COLO668 (cell line): Measurements from ENCODE around the gene OSTF1.

Experiments
- DNase-seq: peaks from one replicate; lab custom pipeline; 2025; ENCODE audit not compliant: unreplicated experiment; lab: John Stamatoyannopoulos, UW

The OSTF1 gene

GRCh38 chr9:75117564-75117963, 29.2 kb downstream of the OSTF1 start:
- no peak for DNase-seq

- no peak for DNase-seq
Observed at GRCh38 chr9:75120686-75121085, 32.4 kb downstream of the OSTF1 start.

DNA sequence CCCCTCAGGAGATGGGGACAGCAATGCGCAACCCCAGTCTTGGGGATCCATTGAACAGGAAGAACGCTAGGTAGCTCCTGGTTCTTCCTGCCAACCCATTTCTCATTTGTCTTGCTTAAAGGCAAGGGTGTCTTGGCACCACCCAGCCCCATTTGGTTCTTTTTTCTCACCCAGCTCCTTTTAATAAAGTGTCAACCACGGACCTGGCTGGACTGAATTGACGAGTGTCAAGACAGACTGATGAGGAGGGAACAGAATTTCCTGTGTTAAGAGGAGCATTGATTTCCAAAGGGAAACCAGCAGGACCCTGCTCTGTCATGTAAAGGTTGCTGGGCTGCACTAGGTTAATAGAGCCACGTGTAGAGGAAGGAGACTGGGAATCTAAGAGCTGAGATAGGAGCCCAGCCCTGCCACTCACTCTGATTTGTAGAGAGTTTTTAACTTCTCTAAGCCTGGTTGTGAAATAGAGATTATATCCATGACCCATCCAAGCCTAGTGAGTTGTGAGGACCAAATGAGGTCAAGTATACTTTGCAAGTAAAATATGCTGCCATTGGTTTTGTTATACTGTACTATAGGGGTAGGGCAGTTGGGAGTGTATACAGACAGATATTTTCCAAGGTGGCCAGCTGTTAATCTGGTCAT, 33.7 kb downstream of the OSTF1 start:
- DNase-seq = no peak

DNA sequence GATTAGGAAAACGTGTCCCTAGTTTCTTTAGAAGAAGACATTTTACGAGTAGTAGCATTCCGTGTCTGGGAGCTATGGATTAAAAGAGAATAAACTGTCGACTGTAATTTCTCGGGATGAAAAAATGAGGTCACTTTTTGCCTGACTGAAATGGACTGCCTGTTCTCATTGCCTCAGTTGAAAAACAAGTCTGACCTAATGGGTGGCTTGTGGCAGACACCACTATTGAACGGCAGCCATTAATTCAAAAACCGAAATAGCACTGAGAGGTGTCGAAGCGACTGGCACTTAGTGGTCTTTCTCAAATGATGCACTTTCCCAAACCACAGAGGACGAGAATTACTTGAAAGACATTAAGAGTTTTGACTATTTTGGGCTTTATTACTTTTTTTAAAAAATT, 35.4 kb downstream of the OSTF1 start:
- no peak for DNase-seq

DNA sequence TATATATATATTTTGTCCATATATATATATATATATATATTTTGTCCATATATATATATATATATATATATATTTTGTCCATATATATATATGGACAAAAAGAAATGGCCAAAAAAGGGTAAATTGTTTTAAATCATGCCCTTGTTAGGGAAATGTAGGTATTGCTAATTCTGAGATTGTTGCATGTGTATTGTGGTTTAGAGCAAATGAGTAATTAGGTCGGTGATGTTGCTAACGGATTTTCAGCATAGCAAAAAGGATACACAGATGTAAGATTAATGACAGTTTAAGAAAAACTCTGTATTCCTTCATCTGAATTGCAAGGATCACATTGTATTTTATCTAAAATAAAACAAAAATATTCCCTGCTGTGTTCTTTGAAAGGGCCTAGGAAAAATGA, 40.2 kb downstream of the OSTF1 start:
- DNase-seq = no peak

- no peak for DNase-seq
Observed at GRCh38 chr9:75130172-75130571, 41.9 kb downstream of the OSTF1 start.

- DNase-seq = no peak
Observed at GRCh38 chr9:75130621-75131230, 42.4 kb downstream of the OSTF1 start.

DNA sequence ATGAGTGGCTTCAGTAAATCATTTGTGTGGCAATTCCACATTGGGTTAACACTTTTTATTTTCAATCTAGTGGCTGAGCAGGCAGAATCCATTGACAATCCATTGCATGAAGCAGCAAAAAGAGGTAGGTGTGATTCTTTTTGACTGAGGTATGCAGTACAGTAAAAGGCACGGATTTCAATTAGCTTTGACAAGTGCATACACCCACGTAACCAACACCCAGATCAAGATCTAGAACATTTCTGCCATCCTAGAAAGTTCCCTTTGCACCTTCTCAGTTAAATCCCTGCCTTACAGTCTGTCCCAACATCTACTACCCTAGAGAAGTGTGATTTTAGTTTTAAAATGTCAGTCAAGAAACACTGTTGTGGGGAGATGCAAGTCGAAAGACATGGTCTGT, 43.4 kb downstream of the OSTF1 start:
- no peak for DNase-seq

DNA sequence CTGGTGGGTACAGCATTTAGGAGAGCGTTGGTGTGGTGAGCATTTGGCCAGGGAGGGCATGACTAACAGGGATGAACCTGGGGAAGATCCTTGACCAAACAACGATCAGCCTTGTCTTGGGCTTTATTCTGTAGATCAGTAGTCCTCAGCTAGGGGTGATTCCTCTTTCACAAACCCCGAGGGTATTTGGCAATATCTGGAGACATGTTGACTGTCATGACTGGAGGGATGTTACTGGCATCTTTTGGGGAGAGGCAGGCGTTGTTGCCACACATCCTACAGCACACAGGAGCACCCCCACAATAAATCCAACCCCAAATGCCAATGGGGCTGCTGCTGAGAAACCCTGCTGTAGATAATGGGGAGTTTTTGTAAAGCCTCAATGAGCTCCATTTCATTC, 43.9 kb downstream of the OSTF1 start:
- no peak for DNase-seq

DNA sequence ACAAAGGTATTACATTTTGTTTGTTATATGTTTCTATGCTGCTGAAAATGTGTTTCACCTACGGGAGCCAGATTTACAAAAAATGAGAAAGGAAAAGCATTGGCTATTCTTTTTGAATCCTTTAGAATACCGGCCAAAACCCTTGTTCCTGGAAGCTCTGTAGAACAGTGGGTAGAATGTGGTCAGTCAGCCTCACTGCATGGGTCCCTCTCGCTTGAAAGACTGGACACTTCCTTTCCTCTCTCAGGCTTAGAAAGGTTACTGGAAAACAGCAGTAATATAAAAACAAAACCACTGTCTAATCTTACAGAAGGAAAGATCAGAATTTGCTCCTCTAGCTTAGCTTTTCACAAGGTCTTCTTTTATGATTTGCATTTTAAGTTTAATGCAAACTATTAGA, 45.1 kb downstream of the OSTF1 start:
- DNase-seq = no peak

GRCh38 chr9:75134495-75134894, 46.2 kb downstream of the OSTF1 start:
- no peak for DNase-seq

DNA sequence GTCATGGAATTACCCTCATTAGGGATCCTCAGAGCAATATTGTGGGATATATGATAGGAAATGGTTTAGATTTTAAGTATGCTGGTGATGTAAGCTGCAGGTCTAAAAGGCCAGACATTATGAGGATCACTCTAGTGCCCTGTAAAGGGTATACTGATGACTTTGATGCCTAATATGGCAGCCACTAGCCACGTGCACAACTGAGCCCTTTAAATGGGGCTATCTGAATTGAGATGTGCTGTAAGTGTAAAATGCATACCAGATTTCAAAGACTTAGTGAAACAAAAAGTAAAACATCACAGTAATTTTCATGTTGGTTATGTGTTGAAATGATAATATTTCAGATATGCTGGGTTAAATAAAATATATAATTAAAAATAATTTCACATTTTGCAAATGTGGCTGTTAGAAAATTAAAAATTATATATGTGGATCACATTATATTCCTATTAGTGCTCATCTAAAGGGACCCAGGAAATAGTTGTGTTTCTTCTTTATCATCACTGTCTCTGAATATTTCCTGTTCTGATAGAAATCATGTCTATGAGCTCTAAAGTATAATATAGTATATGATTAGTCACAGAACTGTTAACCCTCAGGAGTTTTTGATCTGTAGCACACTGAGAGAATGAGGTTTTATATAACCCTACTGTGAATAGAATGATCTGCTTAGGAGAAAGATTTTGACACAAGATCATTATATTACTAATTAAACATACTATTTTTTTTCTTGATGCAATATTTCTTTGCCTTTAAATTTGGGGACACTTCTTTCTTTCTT, 50.1 kb downstream of the OSTF1 start:
- no peak for DNase-seq

GRCh38 chr9:75139201-75139600, 50.9 kb downstream of the OSTF1 start:
- no peak for DNase-seq

DNA sequence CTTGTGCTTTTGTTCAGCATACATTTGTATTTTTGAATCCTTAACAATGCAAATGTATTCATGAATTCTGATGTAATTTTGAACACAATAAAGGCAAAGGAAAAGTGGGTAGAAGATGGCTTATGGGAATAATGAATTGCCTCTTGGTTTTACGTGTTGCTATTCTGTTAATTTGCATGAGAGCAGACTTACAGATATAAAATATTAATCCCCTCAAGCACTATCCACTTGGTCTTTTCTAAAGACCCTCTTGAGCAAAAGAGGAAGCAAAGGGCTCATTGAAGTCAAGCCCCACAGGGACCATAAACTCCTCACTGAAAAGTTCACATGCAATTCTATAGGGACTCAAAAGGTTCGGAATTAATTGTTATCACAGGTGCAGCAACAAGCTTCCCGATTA, 51.9 kb downstream of the OSTF1 start:
- DNase-seq = no peak

DNA sequence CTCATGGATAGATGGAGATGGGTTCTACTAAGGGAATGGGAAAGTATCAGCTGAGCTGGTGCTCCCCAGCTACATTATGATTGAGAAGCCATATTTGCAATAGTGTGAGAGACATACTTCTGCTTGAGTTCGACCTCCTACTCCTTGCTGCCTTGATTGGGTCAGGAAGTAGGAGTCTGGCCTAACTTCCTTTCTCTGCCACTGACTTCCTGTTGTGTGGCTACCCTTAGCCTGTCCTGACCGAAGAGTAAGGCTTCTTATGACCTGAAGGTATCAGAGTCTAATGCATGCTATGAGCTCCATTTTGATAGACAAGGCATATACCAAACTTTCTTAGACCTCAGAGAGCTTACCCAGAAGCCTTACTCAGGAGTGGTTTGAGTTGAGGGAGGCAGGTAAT, 53.9 kb downstream of the OSTF1 start:
- DNase-seq = no peak

GRCh38 chr9:75146229-75146628, 57.9 kb downstream of the OSTF1 start:
- DNase-seq = no peak

- DNase-seq = no peak
Observed at GRCh38 chr9:75147638-75148037, 59.3 kb downstream of the OSTF1 start.

DNA sequence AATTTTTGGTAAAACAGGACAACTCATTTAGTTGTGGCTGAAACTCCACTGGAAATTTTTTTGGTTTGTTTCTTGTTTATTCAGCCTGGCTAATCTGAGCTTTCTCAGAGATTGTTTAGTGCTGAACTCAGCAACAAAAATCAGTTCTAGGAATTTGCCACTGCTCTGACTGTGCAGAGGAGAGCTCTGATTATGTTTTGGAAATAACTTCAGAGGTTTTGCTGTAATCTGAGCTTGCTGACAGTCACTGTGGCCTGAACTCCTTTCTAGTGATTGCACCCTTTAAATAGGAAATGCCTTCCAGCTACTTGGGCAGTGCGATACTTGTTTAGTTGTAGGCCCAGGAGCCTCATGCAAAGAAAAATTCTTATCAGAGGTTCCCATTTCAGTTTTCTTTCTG, 60.2 kb downstream of the OSTF1 start:
- DNase-seq = no peak

GRCh38 chr9:75149841-75150241, 61.5 kb downstream of the OSTF1 start:
- no peak for DNase-seq

- no peak for DNase-seq
Observed at GRCh38 chr9:75150512-75150911, 62.2 kb downstream of the OSTF1 start.

DNA sequence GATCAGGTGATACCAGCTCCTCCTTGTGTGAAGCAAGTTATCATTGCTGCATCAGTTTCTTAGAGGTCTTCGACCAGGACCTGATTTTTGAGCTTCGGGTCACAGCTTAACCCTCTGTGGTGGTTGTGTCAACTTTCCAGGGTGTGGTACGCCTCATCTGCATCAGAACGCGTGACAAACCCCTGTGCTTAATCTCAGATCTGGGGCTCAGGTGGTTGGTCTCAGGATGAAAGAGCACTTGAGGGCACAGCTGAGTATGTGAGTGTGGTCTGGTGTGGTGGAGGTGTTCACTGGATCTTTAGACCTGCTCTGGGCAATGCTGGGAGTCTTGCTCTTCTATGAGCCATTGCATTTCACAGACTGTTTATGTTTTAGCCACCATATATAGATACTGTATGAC, 64.1 kb downstream of the OSTF1 start:
- no peak for DNase-seq

- no peak for DNase-seq
Observed at GRCh38 chr9:75156858-75157257, 68.5 kb downstream of the OSTF1 start.
